ENCODE data around the gene LIPT2.

The LIPT2 gene

GRCh38 chr11:74449369-74449931 is 44.1 kb downstream of the LIPT2 start:
- no peak overlapping the region for H2AK5ac ChIP-seq (ENCODE audit: low read length)
- no peaks in the 10 kb centered on the region for H3K4me1 ChIP-seq (ENCODE audit: control insufficient read depth in 1 of 2, insufficient read depth in 2 of 2, low read length in 2 of 2)
- H3K9me3 ChIP-seq (ENCODE audit: insufficient read depth, low read depth, low read length): peaks cover 2% of the 10 kb centered on the region
- H3K79me2 ChIP-seq (ENCODE audit: control insufficient read depth, insufficient read depth, low read length, poor library complexity): no peaks in the 10 kb centered on the region
- peak; percentile 48 to 86 for DNase-seq
- H2BK120ac ChIP-seq (ENCODE audit: insufficient read depth, low read length, poor library complexity): no peak overlapping the region
- no peak overlapping the region for H3K23ac ChIP-seq (ENCODE audit: low read length)
- no peak overlapping the region for H3K4me2 ChIP-seq (ENCODE audit: low read length)
- H3K14ac ChIP-seq (ENCODE audit: low read length): no peak overlapping the region
- no peak overlapping the region for H3K27ac ChIP-seq (ENCODE audit: low read depth, low read length)
- no peak overlapping the region for H3K4ac ChIP-seq (ENCODE audit: low read depth, low read length)
- H4K12ac ChIP-seq (ENCODE audit: low read depth, low read length): no peak overlapping the region
- H4K8ac ChIP-seq (ENCODE audit: low read depth, low read length): no peak overlapping the region
- H2BK5ac ChIP-seq (ENCODE audit: low read depth, low read length, poor library complexity): no peak overlapping the region
- no peak overlapping the region for H3K4me3 ChIP-seq (ENCODE audit: low read depth, low read length)
- no peak overlapping the region for H4K91ac ChIP-seq (ENCODE audit: low read depth, low read length)
- no peak overlapping the region for H3K18ac ChIP-seq (ENCODE audit: low read length)
- H3K36me3 ChIP-seq (ENCODE audit: control insufficient read depth in 1 of 2, insufficient read depth in 2 of 2, low read length in 2 of 2): no peaks in the 10 kb centered on the region
- H2AFZ ChIP-seq (ENCODE audit: insufficient read depth, low read length, poor library complexity): no peak overlapping the region
- H2BK12ac ChIP-seq (ENCODE audit: low read length): no peak overlapping the region
- no CpG with 5 or more reads among the region's 2 CpGs for WGBS (ENCODE audit: extremely low coverage, insufficient coverage, insufficient read length)
- no peaks in the 10 kb centered on the region for H3K27me3 ChIP-seq (ENCODE audit: insufficient read depth, low read length)
- no peaks in the 10 kb centered on the region for H3K79me1 ChIP-seq (ENCODE audit: low read length)
- H3K9ac ChIP-seq (ENCODE audit: low read length): no peak overlapping the region

DNA sequence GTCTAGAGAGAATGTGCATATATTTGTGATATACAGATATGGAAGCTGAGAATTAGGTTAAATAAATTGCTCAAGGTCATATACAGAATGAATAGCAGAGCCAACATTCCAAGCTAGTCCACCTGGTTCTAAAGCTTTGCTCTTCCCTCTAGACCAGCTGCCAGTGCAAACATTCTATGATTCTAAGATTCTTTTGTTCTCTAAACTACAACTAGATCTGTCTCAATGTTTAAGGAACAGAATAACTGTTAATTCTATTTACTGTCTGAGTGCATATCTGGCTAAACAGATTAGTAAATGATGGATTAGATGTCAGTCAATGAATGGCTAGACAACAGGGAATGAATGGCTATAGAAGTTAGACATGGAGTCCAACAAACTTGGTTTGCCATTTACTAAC is 45.8 kb downstream of the LIPT2 start:
- peaks cover 2% of the 10 kb centered on the region for H3K9me3 ChIP-seq (ENCODE audit: insufficient read depth, low read depth, low read length)
- no peaks in the 10 kb centered on the region for H3K36me3 ChIP-seq (ENCODE audit: control insufficient read depth in 1 of 2, insufficient read depth in 2 of 2, low read length in 2 of 2)
- H3K9ac ChIP-seq (ENCODE audit: low read length): no peak overlapping the region
- no peak overlapping the region for H3K4ac ChIP-seq (ENCODE audit: low read depth, low read length)
- no peaks in the 10 kb centered on the region for H3K79me2 ChIP-seq (ENCODE audit: control insufficient read depth, insufficient read depth, low read length, poor library complexity)
- H2BK5ac ChIP-seq (ENCODE audit: low read depth, low read length, poor library complexity): no peak overlapping the region
- no peak overlapping the region for H4K8ac ChIP-seq (ENCODE audit: low read depth, low read length)
- H3K14ac ChIP-seq (ENCODE audit: low read length): no peak overlapping the region
- H2BK120ac ChIP-seq (ENCODE audit: insufficient read depth, low read length, poor library complexity): no peak overlapping the region
- H3K4me1 ChIP-seq (ENCODE audit: control insufficient read depth in 1 of 2, insufficient read depth in 2 of 2, low read length in 2 of 2): peaks cover 0 to 3% of the 10 kb centered on the region in 2 experiments
- H3K4me3 ChIP-seq (ENCODE audit: low read depth, low read length): no peak overlapping the region
- H2AFZ ChIP-seq (ENCODE audit: insufficient read depth, low read length, poor library complexity): no peak overlapping the region
- no peaks in the 10 kb centered on the region for H3K27me3 ChIP-seq (ENCODE audit: insufficient read depth, low read length)
- H3K4me2 ChIP-seq (ENCODE audit: low read length): no peak overlapping the region
- H3K18ac ChIP-seq (ENCODE audit: low read length): no peak overlapping the region
- H2AK5ac ChIP-seq (ENCODE audit: low read length): no peak overlapping the region
- no peak for DNase-seq
- no peaks in the 10 kb centered on the region for H3K79me1 ChIP-seq (ENCODE audit: low read length)
- H3K27ac ChIP-seq (ENCODE audit: low read depth, low read length): no peak overlapping the region
- H2BK12ac ChIP-seq (ENCODE audit: low read length): no peak overlapping the region
- H3K23ac ChIP-seq (ENCODE audit: low read length): no peak overlapping the region
- no peak overlapping the region for H4K12ac ChIP-seq (ENCODE audit: low read depth, low read length)
- no peak overlapping the region for H4K91ac ChIP-seq (ENCODE audit: low read depth, low read length)

GRCh38 chr11:74446532-74446938 is 47.0 kb downstream of the LIPT2 start:
- Histone ChIP-seq H2AK5ac (ENCODE audit: low read length) (no peak overlapping the region), H3K79me1 (ENCODE audit: low read length) (no peaks in the 10 kb centered on the region), H3K36me3 (ENCODE audit: control insufficient read depth in 1 of 2, insufficient read depth in 2 of 2, low read length in 2 of 2) (no peaks in the 10 kb centered on the region), H3K14ac (ENCODE audit: low read length) (no peak overlapping the region), H2BK12ac (ENCODE audit: low read length) (no peak overlapping the region), H3K4me3 (ENCODE audit: low read depth, low read length) (no peak overlapping the region), H3K23ac (ENCODE audit: low read length) (no peak overlapping the region), H3K27me3 (ENCODE audit: insufficient read depth, low read length) (no peaks in the 10 kb centered on the region), H4K91ac (ENCODE audit: low read depth, low read length) (no peak overlapping the region), H3K9me3 (ENCODE audit: insufficient read depth, low read depth, low read length) (no peaks in the 10 kb centered on the region), H4K8ac (ENCODE audit: low read depth, low read length) (no peak overlapping the region), H3K4ac (ENCODE audit: low read depth, low read length) (no peak overlapping the region), H3K18ac (ENCODE audit: low read length) (no peak overlapping the region), H3K9ac (ENCODE audit: low read length) (no peak overlapping the region), H2AFZ (ENCODE audit: insufficient read depth, low read length, poor library complexity) (no peak overlapping the region), H4K12ac (ENCODE audit: low read depth, low read length) (no peak overlapping the region), H2BK120ac (ENCODE audit: insufficient read depth, low read length, poor library complexity) (no peak overlapping the region), H3K4me1 (ENCODE audit: control insufficient read depth in 1 of 2, insufficient read depth in 2 of 2, low read length in 2 of 2) (peaks cover 0 to 3% of the 10 kb centered on the region in 2 experiments), H3K27ac (ENCODE audit: low read depth, low read length) (no peak overlapping the region), H3K79me2 (ENCODE audit: control insufficient read depth, insufficient read depth, low read length, poor library complexity) (no peaks in the 10 kb centered on the region), H2BK5ac (ENCODE audit: low read depth, low read length, poor library complexity) (no peak overlapping the region), H3K4me2 (ENCODE audit: low read length) (no peak overlapping the region)
- DNase-seq: no peak
- WGBS (ENCODE audit: extremely low coverage, insufficient coverage, insufficient read length): no CpG with 5 or more reads among the region's 1 CpG

DNA sequence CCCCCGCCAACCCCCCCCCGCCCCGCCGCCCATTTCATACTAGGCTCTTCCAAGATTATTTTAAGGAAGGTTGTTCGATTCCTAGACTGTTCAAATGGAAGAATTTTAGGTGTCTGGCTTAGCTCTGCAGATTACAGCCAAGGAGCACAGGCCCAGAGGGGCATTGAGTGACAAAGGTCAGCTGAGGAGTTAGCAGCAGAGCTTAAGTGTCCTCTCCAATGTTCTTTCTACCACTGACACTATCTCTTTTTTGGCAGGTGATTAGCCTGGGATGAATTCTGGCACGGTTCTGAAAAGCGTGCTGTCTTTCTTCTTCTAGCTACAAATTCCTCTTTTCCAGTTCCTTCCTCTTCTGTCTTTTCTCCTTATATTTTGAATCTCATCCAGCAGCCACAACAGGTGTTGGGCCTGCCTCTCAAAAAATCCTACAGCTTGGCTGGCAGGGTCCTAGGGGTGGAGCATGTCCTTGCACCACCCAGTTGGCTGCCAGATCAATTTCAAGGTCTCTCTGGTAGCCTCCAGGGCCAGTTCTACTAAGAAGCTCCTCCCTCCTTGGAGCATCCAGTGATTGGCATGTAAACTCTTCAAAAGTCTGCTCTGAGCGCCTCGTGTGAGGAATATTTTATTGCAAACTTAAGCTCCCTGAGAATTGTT is 49.2 kb downstream of the LIPT2 start:
- Histone ChIP-seq H2AK5ac (ENCODE audit: low read length) (no peak overlapping the region), H3K9ac (ENCODE audit: low read length) (no peak overlapping the region), H3K27ac (ENCODE audit: low read depth, low read length) (no peak overlapping the region), H3K9me3 (ENCODE audit: insufficient read depth, low read depth, low read length) (no peaks in the 10 kb centered on the region), H3K4ac (ENCODE audit: low read depth, low read length) (no peak overlapping the region), H3K79me2 (ENCODE audit: control insufficient read depth, insufficient read depth, low read length, poor library complexity) (no peaks in the 10 kb centered on the region), H3K23ac (ENCODE audit: low read length) (no peak overlapping the region), H4K12ac (ENCODE audit: low read depth, low read length) (no peak overlapping the region), H3K18ac (ENCODE audit: low read length) (no peak overlapping the region), H3K27me3 (ENCODE audit: insufficient read depth, low read length) (no peaks in the 10 kb centered on the region), H2BK120ac (ENCODE audit: insufficient read depth, low read length, poor library complexity) (no peak overlapping the region), H3K36me3 (ENCODE audit: control insufficient read depth in 1 of 2, insufficient read depth in 2 of 2, low read length in 2 of 2) (no peaks in the 10 kb centered on the region), H3K79me1 (ENCODE audit: low read length) (no peaks in the 10 kb centered on the region), H2AFZ (ENCODE audit: insufficient read depth, low read length, poor library complexity) (no peak overlapping the region), H3K4me2 (ENCODE audit: low read length) (no peak overlapping the region), H3K14ac (ENCODE audit: low read length) (no peak overlapping the region), H4K8ac (ENCODE audit: low read depth, low read length) (no peak overlapping the region), H3K4me3 (ENCODE audit: low read depth, low read length) (no peak overlapping the region), H4K91ac (ENCODE audit: low read depth, low read length) (no peak overlapping the region), H3K4me1 (ENCODE audit: control insufficient read depth in 1 of 2, insufficient read depth in 2 of 2, low read length in 2 of 2) (peaks cover 0 to 3% of the 10 kb centered on the region in 2 experiments), H2BK12ac (ENCODE audit: low read length) (no peak overlapping the region), H2BK5ac (ENCODE audit: low read depth, low read length, poor library complexity) (no peak overlapping the region)
- no CpG with 5 or more reads among the region's 9 CpGs for WGBS (ENCODE audit: extremely low coverage, insufficient coverage, insufficient read length)
- no peak for DNase-seq

Measured in trophoblast cell (in vitro differentiated cells and primary cell).